Lung microvascular endothelial cell (primary cell): ENCODE results near the gene FOXJ3. TPM values are rescaled to one million over a fixed set of nuclear protein-coding genes. Genes with fewer than 3 reads are reported as not detected.

Experiments used
- DNase-seq, 2 donors: peaks; one replicate each; pipeline versions ENCODE4 v3.0.0 to v3.0.0-alpha.2; 2010; ENCODE audit warnings: low read depth in 2 of 2
- total RNA-seq: library from RNA; depleted of rRNA; stranded (reverse); fragments of >200 nt; gene quantifications from 2 replicates; pipeline ENCODE4 v1.2.1, GENCODE V29; 2014

The FOXJ3 gene
- total RNA-seq, 1 donor from 2014 or later: 27.8 TPM

GRCh38 chr1:42145764-42146625 is 189.0 kb downstream of the FOXJ3 start:
- no peak for DNase-seq

GRCh38 chr1:42145389-42145716 is 189.7 kb downstream of the FOXJ3 start:
- no peak for DNase-seq

GRCh38 chr1:42144711-42145388 is 190.2 kb downstream of the FOXJ3 start:
- no peak for DNase-seq

GRCh38 chr1:42143896-42144710 is 190.9 kb downstream of the FOXJ3 start:
- DNase-seq: no peak

GRCh38 chr1:42142894-42143675 is 191.9 kb downstream of the FOXJ3 start:
- no peak for DNase-seq

- no peak for DNase-seq
Measured at GRCh38 chr1:42141978-42142377, 193.1 kb downstream of the FOXJ3 start.

GRCh38 chr1:42140191-42140590 is 194.8 kb downstream of the FOXJ3 start:
- DNase-seq: no peak

- no peak for DNase-seq
Measured at GRCh38 chr1:42139444-42139843, 195.6 kb downstream of the FOXJ3 start.

GRCh38 chr1:42138586-42138985 is 196.4 kb downstream of the FOXJ3 start:
- no peak for DNase-seq

GRCh38 chr1:42137766-42138165 is 197.3 kb downstream of the FOXJ3 start:
- no peak for DNase-seq

- DNase-seq: no peak
Measured at GRCh38 chr1:42136466-42136865, 198.6 kb downstream of the FOXJ3 start.

- no peak for DNase-seq
Measured at GRCh38 chr1:42135426-42135825, 199.6 kb downstream of the FOXJ3 start.

GRCh38 chr1:42133809-42134526 is 201.1 kb downstream of the FOXJ3 start:
- DNase-seq: no peak

GRCh38 chr1:42133390-42133789 is 201.6 kb downstream of the FOXJ3 start:
- DNase-seq: no peak

GRCh38 chr1:42130061-42130660 is 204.9 kb downstream of the FOXJ3 start:
- no peak for DNase-seq

- DNase-seq: no peak
Measured at GRCh38 chr1:42128964-42129363, 206.1 kb downstream of the FOXJ3 start.

GRCh38 chr1:42128499-42128898 is 206.5 kb downstream of the FOXJ3 start:
- DNase-seq: no peak

- DNase-seq: no peak
Measured at GRCh38 chr1:42127767-42128166, 207.3 kb downstream of the FOXJ3 start.
